GM10248 (cell line): ENCODE data around the gene CYP19A1.

ENCODE experiments used
- CTCF ChIA-PET: fragments of 300-600 bp; sonication (Branson Sonifier 250); formaldehyde crosslinking; extraction: SDS; loops from one replicate; lab custom pipeline; 2021; ENCODE audit warnings: antibody characterized with exemption; lab: Yijun Ruan, JAX
- POLR2A ChIA-PET: fragments of 350-650 bp; sonication (Branson Sonifier 250); formaldehyde crosslinking; extraction: SDS; loops from one replicate; lab custom pipeline; 2020; ENCODE audit warnings: antibody characterized with exemption; lab: Yijun Ruan, JAX
- DNase-seq: peaks from one replicate; pipeline ENCODE4 v3.0.0; 2012; ENCODE audit errors: extremely low spot score
- TF ChIP-seq, protein P1 (sequence below): IDR thresholded peaks from 2 replicates; pipeline ENCODE4 v1.5.1; 2012; ENCODE audit warnings: mild to moderate bottlenecking, low read depth; ENCODE audit errors: extremely low read depth, missing control alignments, control extremely low read depth

The CYP19A1 gene

DNA sequence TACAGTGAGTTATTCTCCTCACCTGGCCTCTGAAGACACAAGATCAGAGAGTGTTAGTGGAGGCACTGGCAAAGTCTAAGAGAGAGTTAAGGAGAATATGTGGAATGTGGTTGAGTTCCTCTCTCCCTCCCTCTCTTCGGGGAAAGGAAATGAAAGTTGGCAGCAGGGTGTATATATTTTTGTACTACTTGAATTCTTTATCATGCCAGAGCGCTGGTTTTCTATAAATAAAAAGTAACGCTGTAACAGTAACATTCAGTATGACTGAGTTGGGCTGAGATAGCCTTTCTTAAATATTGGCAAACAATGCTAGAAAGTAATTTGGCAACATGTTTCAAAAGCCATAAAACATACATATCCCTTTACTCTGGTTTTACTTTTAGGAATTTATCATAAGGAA lies 166.2 kb downstream of the CYP19A1 start:
- ChIA-PET CTCF (interaction anchor here (1.3 to 2.0 kb wide), 3 partner anchors 10 to 229 kb away, joined by 3 to 28 read pairs (median 5); no protein-coding TSS in a partner anchor), POLR2A (no interaction called here)
- no peak for DNase-seq
- TF ChIP-seq, protein P1, sequence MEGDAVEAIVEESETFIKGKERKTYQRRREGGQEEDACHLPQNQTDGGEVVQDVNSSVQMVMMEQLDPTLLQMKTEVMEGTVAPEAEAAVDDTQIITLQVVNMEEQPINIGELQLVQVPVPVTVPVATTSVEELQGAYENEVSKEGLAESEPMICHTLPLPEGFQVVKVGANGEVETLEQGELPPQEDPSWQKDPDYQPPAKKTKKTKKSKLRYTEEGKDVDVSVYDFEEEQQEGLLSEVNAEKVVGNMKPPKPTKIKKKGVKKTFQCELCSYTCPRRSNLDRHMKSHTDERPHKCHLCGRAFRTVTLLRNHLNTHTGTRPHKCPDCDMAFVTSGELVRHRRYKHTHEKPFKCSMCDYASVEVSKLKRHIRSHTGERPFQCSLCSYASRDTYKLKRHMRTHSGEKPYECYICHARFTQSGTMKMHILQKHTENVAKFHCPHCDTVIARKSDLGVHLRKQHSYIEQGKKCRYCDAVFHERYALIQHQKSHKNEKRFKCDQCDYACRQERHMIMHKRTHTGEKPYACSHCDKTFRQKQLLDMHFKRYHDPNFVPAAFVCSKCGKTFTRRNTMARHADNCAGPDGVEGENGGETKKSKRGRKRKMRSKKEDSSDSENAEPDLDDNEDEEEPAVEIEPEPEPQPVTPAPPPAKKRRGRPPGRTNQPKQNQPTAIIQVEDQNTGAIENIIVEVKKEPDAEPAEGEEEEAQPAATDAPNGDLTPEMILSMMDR = no peak

DNA sequence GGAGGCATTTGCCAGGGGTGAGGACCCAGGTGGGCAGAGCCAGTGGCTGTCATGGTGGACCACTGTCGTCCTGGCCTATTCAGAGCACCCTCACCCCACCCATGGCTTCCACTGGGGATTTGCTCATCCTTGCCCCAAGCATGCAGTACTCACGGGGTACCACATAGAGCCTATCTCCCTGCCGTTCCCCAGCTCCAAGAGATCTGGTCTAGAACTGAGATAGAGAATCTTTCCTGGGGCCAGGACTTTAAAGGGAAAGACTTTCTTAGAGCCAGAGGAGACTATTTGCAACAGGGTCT lies 166.8 kb downstream of the CYP19A1 start:
- DNase-seq = no peak
- ChIA-PET CTCF (interaction anchor here (0.9 to 2.4 kb wide), 8 partner anchors 9 to 230 kb away, joined by 3 to 28 read pairs (median 4); no protein-coding TSS in a partner anchor), POLR2A (no interaction called here)
- TF ChIP-seq, protein P1 = no peak

DNA sequence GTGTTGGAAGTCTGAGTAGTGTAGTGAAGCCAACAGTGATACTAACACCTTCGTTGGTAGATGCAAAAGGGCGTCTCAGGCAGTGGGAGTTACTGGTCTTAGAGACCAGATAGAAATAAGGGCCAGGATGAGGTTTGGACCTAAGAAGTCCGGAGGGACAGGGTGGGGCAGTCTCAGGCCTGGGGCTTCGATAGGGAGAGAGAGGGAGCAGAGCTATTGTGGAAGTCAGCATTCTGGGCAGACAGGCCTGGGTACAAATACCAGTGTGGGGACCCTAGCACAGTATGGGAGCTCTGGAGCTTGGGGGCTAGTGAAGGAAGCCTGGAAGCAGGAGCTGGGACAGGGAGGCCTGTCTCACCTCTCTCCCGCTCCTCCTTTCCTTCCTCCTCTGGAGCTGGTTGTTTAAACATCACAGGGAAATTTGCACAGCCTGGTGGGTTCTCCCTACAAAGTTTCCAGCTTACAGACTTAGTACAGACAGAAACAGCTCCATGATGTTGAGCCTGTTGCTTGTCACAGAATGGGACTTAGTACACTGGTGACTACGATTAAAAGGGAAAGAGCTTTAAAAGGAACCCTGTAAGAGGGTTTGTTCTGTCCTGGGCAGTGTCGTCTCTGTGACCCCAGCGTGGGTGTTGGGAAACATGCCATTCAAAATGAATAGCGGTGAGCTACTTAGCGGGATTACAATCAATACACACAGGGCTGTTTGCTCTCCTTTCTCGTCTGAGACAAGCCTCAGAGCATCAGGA lies 167.3 kb downstream of the CYP19A1 start:
- CTCF ChIA-PET = interaction anchor here (0.6 to 2.4 kb wide), 9 partner anchors 9 to 230 kb away, joined by 3 to 28 read pairs (median 4); no protein-coding TSS in a partner anchor
- POLR2A ChIA-PET = no interaction called here
- TF ChIP-seq, protein P1 = no peak

DNA sequence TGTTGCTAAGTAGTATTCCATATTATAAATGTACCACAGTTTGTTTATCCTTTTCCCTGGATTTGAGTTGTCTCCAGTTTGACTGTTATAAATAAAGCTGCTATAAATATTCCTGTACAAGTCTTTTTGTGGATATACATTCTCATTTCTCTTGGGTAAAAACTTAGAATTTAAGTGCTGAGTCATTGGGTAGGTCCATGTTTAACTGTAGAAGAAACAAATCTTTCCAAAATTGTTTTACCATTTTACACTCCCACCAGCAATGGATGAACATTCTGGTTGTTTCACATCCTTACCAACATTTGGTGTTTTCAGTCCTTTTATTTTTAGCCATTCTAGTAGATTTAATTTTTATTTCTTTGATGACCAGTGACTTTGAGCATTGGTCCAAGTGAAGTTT lies 169.7 kb downstream of the CYP19A1 start:
- DNase-seq = no peak
- ChIA-PET CTCF (interaction anchor here (1.4 kb wide), 1 partner anchor 24 kb away, joined by 3 read pairs; no protein-coding TSS in a partner anchor), POLR2A (no interaction called here)
- TF ChIP-seq, protein P1 = no peak

More for the DNA sequence above, 167.3 kb downstream of the CYP19A1 start:
- DNase-seq = no peak

DNA sequence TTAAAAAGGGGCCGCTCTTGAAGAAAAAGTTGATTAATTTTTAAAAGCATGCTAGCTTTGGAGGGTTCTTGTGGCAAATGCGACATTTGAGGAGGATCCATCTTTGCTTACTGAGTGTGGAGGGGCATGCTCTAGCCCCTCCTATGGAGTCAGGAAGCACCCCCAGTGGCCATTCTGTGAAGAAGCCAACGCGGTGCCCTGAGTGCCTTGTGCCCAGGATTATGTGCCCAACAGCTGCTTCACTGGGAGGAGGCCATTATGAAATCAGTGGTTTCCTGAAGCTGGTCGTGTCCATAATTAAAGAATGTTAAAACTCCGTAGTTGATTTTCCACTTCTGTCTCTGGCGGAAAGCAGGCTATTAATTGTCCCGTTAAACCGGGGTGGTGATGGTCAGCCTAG lies 174.6 kb downstream of the CYP19A1 start:
- CTCF ChIA-PET = interaction anchor here (1.0 to 6.1 kb wide), 44 partner anchors 8 to 359 kb away, joined by 3 to 78 read pairs (median 7); no protein-coding TSS in a partner anchor
- TF ChIP-seq, protein P1 = no peak
- POLR2A ChIA-PET = no interaction called here
- DNase-seq = no peak

DNA sequence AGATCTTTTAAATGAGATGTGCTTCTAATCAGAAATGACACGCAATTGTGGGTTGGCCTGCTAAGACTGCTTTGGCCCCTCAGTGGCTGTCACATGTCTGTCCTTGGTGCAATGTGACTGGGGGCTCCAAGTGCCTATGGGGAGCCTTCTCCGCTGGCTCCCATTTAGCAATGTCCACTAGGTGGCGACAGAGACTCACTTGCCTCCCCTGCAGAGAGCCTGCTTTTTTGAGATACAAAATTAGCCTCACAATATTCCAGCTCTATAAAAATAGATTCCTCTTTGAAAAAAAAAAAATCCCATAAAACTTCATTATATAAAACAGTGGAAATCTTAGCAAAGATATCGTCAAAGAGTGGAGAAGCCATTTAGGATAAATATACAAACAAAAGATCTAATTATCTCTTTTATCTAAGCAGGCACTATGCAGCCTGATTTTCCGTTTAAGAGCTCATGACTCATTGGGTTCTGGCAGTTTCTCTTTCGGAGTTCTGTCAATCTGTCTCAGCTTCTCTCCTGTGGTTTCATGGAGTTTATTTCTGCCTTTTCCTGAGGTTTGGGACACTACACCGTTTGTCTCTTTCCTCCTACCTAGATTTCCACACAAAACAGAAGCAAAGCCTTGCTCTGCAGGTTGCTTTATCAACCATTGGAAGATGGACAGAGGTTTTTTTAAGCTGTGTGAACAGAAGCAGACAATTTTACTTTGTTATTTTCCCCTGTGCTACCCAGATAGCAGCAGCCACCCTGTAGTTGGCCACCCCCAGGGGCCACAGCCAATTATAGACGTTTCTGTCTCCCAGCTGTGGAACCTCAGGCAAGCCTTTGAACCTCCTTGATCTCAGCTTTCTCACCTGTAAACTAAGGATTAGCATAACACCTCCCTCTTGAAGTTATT lies 175.3 kb downstream of the CYP19A1 start:
- TF ChIP-seq, protein P1 = peak; percentile 94
- peak; percentile 85 for DNase-seq
- ChIA-PET POLR2A (interaction anchor here (0.6 kb wide), 1 partner anchor 28 kb away, joined by 4 read pairs; no protein-coding TSS in a partner anchor), CTCF (interaction anchor here (0.6 to 6.1 kb wide), 69 partner anchors 8 to 360 kb away, joined by 3 to 78 read pairs (median 5); no protein-coding TSS in a partner anchor)
